ENCODE data around the gene ACTN1. TPM values are rescaled to one million over a fixed set of nuclear protein-coding genes. Genes with fewer than 3 reads are reported as not detected.
A peak's percentile ranks its signal among the peaks of the same experiment; 100 is the strongest.

The ACTN1 gene
- total and polyA plus RNA-seq, 2 experiments from 2014 or later: 121 to 280 TPM

GRCh38 chr14:68824517-68825347 lies 154.4 kb downstream of the ACTN1 start:
- Histone ChIP-seq H3K4me3 (no peak overlapping the region), H3K27ac (ENCODE audit: low read depth) (no peak overlapping the region), H4K20me1 (replicated peaks; ENCODE audit: insufficient read depth) (no peaks in the 10 kb centered on the region), H3K27me3 (ENCODE audit: insufficient read depth) (no peaks in the 10 kb centered on the region), H3K36me3 (ENCODE audit: insufficient read depth) (no peaks in the 10 kb centered on the region), H3F3A (replicated peaks; ENCODE audit: low read depth) (0 out of 2 replicates have a peak, but pooled peaks cover 4% of the 10 kb centered on the region), H3K79me2 (replicated peaks; ENCODE audit: insufficient read depth) (no peaks in the 10 kb centered on the region), H3K4me2 (peak overlapping the region; percentile 42; the same call in 1 of the 2 replicates), H3K9me2 (ENCODE audit: insufficient read depth) (no peaks in the 10 kb centered on the region), H2AFZ (peak overlapping the region; percentile 98), H3K4me1 (ENCODE audit: insufficient read depth) (peaks cover 3% of the 10 kb centered on the region; the same call in 1 of the 2 replicates)
- ATAC-seq (peak; percentile 97), DNase-seq (ENCODE audit: low spot score) (peak; percentile 93)
- no peaks in the 10 kb centered on the region for H3K9me3 Mint-ChIP-seq
- H3K27me3 Mint-ChIP-seq (ENCODE audit: insufficient read depth, low read depth, poor library complexity): peaks cover 4% of the 10 kb centered on the region
- no peak overlapping the region for H3K4me3 Mint-ChIP-seq
- H3K27ac Mint-ChIP-seq: no peak overlapping the region
- H3K36me3 Mint-ChIP-seq (ENCODE audit: low read depth): no peaks in the 10 kb centered on the region
- H3K4me1 Mint-ChIP-seq: peaks cover 14% of the 10 kb centered on the region
- TF ChIP-seq EZH2phosphoT487 (IDR thresholded peaks at IDR 0.05; ENCODE audit: unreplicated experiment) (no peak), CREB1 (CRISPR knock-in tag; IDR thresholded peaks at IDR 0.05; ENCODE audit: low read depth) (peak; percentile 51; the same call in 1 of the 2 replicates), POLR2AphosphoS5 (IDR thresholded peaks at IDR 0.05; ENCODE audit: low read depth) (no peak), CTCF (conservative IDR thresholded peaks at IDR 0.05; ENCODE audit: low read depth in 2 of 2) (peak; percentile 89 to 98), ETS1 (IDR thresholded peaks at IDR 0.05) (peak; percentile 56; the same call in 1 of the 2 replicates), ZNF462 (CRISPR knock-in tag; IDR thresholded peaks at IDR 0.05) (0 out of 2 replicates have a peak, but pooled peaks have one; percentile 2)
